H1 (cell line): ENCODE data around the gene AGAP1. TPM values are rescaled to one million over a fixed set of nuclear protein-coding genes. Genes with fewer than 3 reads are reported as not detected.

ENCODE experiments used
- ASH2L ChIP-seq: fragments of 200-600, 300-600 bp; sonication (generic); IDR thresholded peaks from one replicate; pipeline ENCODE4 v1.7.1; 2017; ENCODE audit warnings: low read length
- CREB1 ChIP-seq: IDR thresholded peaks from 2 replicates; pipeline ENCODE4 v1.6.1; 2012; ENCODE audit warnings: inconsistent platforms
- polyA plus RNA-seq, 7 experiments: library from polyadenylated mRNA; depleted of rRNA in 3 of 7; stranded (reverse) in 5 of 7; unstranded in 2 of 7; fragments of >200 nt in 5 of 7; fragments of 200-250 nt in 2 of 7; gene quantifications; 1 replicate in 5 of 7; 2 replicates in 1 of 7; 4 replicates in 1 of 7; pipeline versions ENCODE4 v1.2.1 to v1.2.3, GENCODE V29; 2011 to 2013; ENCODE audit warnings: missing spikeins in 2 of 7, mixed read lengths in 2 of 7
- total RNA-seq: library from RNA; stranded (reverse); fragmentation: NEBNext Ultra II Directional; extraction: Animal tissue kit (Norgen Biotek cat#: 25700); gene quantifications from 2 replicates; pipeline ENCODE4 v1.2.1, GENCODE V29; 2021

The AGAP1 gene
- total and polyA plus RNA-seq, 2 of the 8 experiments (the other 6 are each of a cell fraction or from before 2014, with no cell fraction given), result 18.1 to 39.4 TPM

DNA sequence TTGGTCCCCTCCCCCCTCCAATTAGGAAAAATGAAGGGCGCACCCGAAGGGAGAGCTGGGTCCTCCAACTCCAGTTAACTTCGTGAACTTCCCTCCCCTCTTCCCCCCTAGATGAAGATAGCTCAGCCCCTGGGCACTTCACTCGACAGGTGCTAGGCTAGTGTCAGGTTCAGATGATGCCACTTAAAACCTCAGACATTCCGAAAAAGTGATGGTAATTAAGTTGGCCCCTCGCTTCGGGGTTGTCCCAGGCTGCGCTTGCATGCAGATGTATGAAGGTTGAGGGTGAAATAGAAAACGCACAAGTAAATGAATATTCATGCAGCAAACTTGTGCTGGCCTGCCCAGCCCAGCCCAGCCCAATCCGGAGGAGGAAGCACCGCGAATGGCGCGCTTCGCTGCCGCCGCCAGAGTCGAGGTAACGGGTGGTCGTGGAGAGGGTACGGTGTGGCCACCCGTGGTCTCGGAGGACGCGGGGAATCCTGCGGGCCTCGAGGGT lies 677.4 kb downstream of the AGAP1 start (continued):
- TF ChIP-seq ASH2L (no peak), CREB1 (no peak)
